DOHH2 (cell line): Measurements from ENCODE around the gene JDP2.
"Not testable (repeated sequence)": the region's sequence is repeated elsewhere in the genome, so short reads cannot be mapped to it uniquely, and the experiment has no call there.

ENCODE experiments used
- H3F3A ChIP-seq: fragments of 200-600 bp; sonication (generic), shearing (Covaris generic); 2 replicates; pipeline ENCODE4 v1.6.0; 2016; ENCODE audit warnings: antibody characterized with exemption, mild to moderate bottlenecking; ENCODE audit not compliant: control insufficient read depth, insufficient read depth
- H3K27ac ChIP-seq: fragments of 200-600 bp; sonication (generic); 2 replicates; pipeline ENCODE4 v1.5.1; 2014; ENCODE audit warnings: low read depth, mild to moderate bottlenecking, low read length, moderate library complexity
- H3K27me3 ChIP-seq: fragments of 200-600 bp; sonication (generic); 2 replicates; pipeline ENCODE4 v1.6.1; 2014; ENCODE audit warnings: mild to moderate bottlenecking, low read length, mixed read lengths; ENCODE audit not compliant: control insufficient read depth
- H3K36me3 ChIP-seq: fragments of 200-600 bp; sonication (generic); 2 replicates; pipeline ENCODE4 v1.6.1; 2014; ENCODE audit warnings: mild to moderate bottlenecking, low read length, moderate library complexity, mixed read lengths; ENCODE audit not compliant: control insufficient read depth
- H3K4me1 ChIP-seq: fragments of 200-600 bp; sonication (generic); 2 replicates; pipeline ENCODE4 v1.6.1; 2014; ENCODE audit warnings: mild to moderate bottlenecking, low read length, mixed read lengths; ENCODE audit not compliant: control insufficient read depth
- H3K4me2 ChIP-seq: fragments of 200-600 bp; sonication (generic); 2 replicates; pipeline ENCODE4 v1.6.0; 2014; ENCODE audit warnings: mild to moderate bottlenecking, low read length, moderate library complexity
- H3K4me3 ChIP-seq: fragments of 200-600 bp; sonication (generic); 2 replicates; pipeline ENCODE4 v1.5.1; 2014; ENCODE audit warnings: mild to moderate bottlenecking, low read length, mixed read lengths
- H3K79me2 ChIP-seq: fragments of 200-600 bp; sonication (generic); 2 replicates; pipeline ENCODE4 v1.6.1; 2014; ENCODE audit warnings: mild to moderate bottlenecking, low read length, mixed read lengths; ENCODE audit not compliant: control insufficient read depth
- H3K9me2 ChIP-seq: fragments of 200-600 bp; sonication (generic); replicated peaks from 2 replicates; pipeline ENCODE4 v1.6.1; 2014; ENCODE audit warnings: mild to moderate bottlenecking, low read length, mixed read lengths; ENCODE audit not compliant: control insufficient read depth
- H3K9me3 ChIP-seq: fragments of 200-600 bp; sonication (generic); 2 replicates; pipeline ENCODE4 v1.6.1; 2014; ENCODE audit warnings: antibody characterized with exemption, low read length, mixed read lengths; ENCODE audit not compliant: control insufficient read depth, insufficient read depth
- H4K20me1 ChIP-seq: fragments of 200-600 bp; sonication (generic); 2 replicates; pipeline ENCODE4 v1.6.0; 2014; ENCODE audit warnings: low read depth, mild to moderate bottlenecking, antibody characterized with exemption, low read length, moderate library complexity; ENCODE audit not compliant: control insufficient read depth, insufficient read depth
- CTCF ChIP-seq: fragments of 200-600 bp; sonication (generic); IDR thresholded peaks from one replicate; pipeline ENCODE4 v1.5.1; 2014; ENCODE audit warnings: antibody characterized with exemption, mild to moderate bottlenecking, low read depth, low read length; ENCODE audit not compliant: poor library complexity, severe bottlenecking
- EZH2phosphoT487 ChIP-seq: fragments of 200-600 bp; sonication (generic); IDR thresholded peaks from 2 replicates; pipeline ENCODE4 v1.6.1; 2017; ENCODE audit warnings: borderline replicate concordance, mild to moderate bottlenecking, antibody characterized with exemption, low read length, moderate library complexity, mixed read lengths

Gene JDP2

GRCh38 chr14:75380656-75381055, 47.2 kb upstream of the JDP2 start:
- Histone ChIP-seq H3K79me2 (no peaks in the 10 kb centered on the region), H4K20me1 (no peaks in the 10 kb centered on the region), H3K9me2 (no peaks in the 10 kb centered on the region), H3K4me1 (peaks cover 13% of the 10 kb centered on the region), H3F3A (no peaks in the 10 kb centered on the region), H3K27ac (no peak overlapping the region), H3K4me2 (no peak overlapping the region), H3K27me3 (peaks cover 11% of the 10 kb centered on the region), H3K4me3 (no peak overlapping the region), H3K36me3 (no peaks in the 10 kb centered on the region), H3K9me3 (no peaks in the 10 kb centered on the region)
- TF ChIP-seq EZH2phosphoT487 (no peak), CTCF (no peak)

GRCh38 chr14:75381642-75382041, 46.2 kb upstream of the JDP2 start:
- TF ChIP-seq CTCF: no peak
- H3K36me3 ChIP-seq: no peaks in the 10 kb centered on the region

GRCh38 chr14:75383219-75383618, 44.6 kb upstream of the JDP2 start:
- peaks cover 13% of the 10 kb centered on the region for H3K4me1 ChIP-seq
- not testable (repeated sequence) for H3K79me2 ChIP-seq, H3F3A ChIP-seq, H3K36me3 ChIP-seq, H3K9me2 ChIP-seq, H3K27ac ChIP-seq, H4K20me1 ChIP-seq, H3K9me3 ChIP-seq
- H3K4me2 ChIP-seq: peak overlapping the region; percentile 11; the same call in 1 of the 2 replicates
- H3K4me3 ChIP-seq: 0 out of 2 replicates have a peak overlapping the region, but pooled peaks have one; percentile 7
- H3K27me3 ChIP-seq: peaks cover 16% of the 10 kb centered on the region

More at GRCh38 chr14:75381642-75382041, 46.2 kb upstream of the JDP2 start:
- Histone ChIP-seq H3K9me3 (no peaks in the 10 kb centered on the region), H3K4me3 (no peak overlapping the region), H3K27ac (no peak overlapping the region), H3K4me1 (peaks cover 13% of the 10 kb centered on the region), H3K4me2 (no peak overlapping the region), H3F3A (no peaks in the 10 kb centered on the region), H4K20me1 (no peaks in the 10 kb centered on the region), H3K27me3 (peaks cover 13% of the 10 kb centered on the region), H3K9me2 (no peaks in the 10 kb centered on the region), H3K79me2 (no peaks in the 10 kb centered on the region)

- no peaks in the 10 kb centered on the region for H3F3A ChIP-seq
- H3K4me1 ChIP-seq: peaks cover 13% of the 10 kb centered on the region
- no peaks in the 10 kb centered on the region for H3K9me2 ChIP-seq
- TF ChIP-seq CTCF (no peak), EZH2phosphoT487 (no peak)
- H3K4me3 ChIP-seq: 0 out of 2 replicates have a peak overlapping the region, but pooled peaks have one; percentile 7
- H3K9me3 ChIP-seq: no peaks in the 10 kb centered on the region
- peak overlapping the region; percentile 11 for H3K4me2 ChIP-seq
- no peaks in the 10 kb centered on the region for H3K36me3 ChIP-seq
- H4K20me1 ChIP-seq: no peaks in the 10 kb centered on the region
- no peaks in the 10 kb centered on the region for H3K79me2 ChIP-seq
- peaks cover 21% of the 10 kb centered on the region for H3K27me3 ChIP-seq
- H3K27ac ChIP-seq: no peak overlapping the region
Observed at GRCh38 chr14:75383721-75384120, 44.1 kb upstream of the JDP2 start.
